GM18511 (cell line): ENCODE results near the gene PIGQ.

Source experiments
- ATAC-seq: cut with Tn5 transposase; IDR thresholded peaks from one replicate; pipeline ENCODE4 v1.9.1; 2021; ENCODE audit warnings: mild to moderate bottlenecking, moderate library complexity; ENCODE audit not compliant: unreplicated experiment

Gene PIGQ

GRCh38 chr16:554640-555365 is 15.0 kb upstream of the PIGQ start:
- ATAC-seq, result no peak

- no peak for ATAC-seq
These were observed 14.0 kb upstream of the PIGQ start for GRCh38 chr16:555528-556473.

GRCh38 chr16:556474-557173 is 13.1 kb upstream of the PIGQ start:
- no peak for ATAC-seq

GRCh38 chr16:557463-558297 is 12.1 kb upstream of the PIGQ start:
- no peak for ATAC-seq

DNA sequence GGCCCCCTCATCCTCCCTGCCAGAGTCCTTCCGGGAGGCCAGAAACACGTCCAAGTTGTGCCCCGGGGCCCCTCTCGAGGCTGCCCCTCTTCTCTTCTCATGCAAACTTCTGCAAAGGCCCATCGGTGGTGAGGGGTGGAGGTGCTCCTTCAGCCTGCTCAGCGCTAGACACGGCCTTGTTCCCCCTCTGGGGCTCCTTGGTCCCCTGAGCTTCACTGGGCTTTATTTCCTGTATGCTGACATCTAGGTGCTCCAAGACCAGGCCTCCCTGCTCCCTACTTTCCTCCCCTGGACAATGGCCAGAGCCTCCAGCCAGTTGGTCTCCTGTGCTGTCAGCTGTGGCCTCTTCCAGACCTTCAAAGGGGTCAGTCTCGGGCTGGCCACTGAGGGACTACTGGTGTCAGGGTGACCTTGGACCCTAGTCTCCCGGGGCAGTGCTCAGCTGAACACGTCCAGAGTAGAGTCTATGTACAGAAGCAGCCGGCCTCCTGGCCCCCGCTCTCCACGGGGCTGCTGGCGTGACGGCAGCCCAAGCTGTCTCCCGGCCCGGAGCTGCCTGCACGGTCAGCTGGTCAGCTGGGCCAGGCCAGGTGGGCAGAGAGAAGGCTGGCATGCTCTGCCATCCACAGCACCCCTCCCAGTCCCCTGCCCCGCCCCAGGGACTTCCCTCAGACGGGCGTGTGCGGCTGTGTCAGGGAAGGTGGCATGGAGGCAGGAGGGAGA is 11.3 kb upstream of the PIGQ start:
- no peak for ATAC-seq

DNA sequence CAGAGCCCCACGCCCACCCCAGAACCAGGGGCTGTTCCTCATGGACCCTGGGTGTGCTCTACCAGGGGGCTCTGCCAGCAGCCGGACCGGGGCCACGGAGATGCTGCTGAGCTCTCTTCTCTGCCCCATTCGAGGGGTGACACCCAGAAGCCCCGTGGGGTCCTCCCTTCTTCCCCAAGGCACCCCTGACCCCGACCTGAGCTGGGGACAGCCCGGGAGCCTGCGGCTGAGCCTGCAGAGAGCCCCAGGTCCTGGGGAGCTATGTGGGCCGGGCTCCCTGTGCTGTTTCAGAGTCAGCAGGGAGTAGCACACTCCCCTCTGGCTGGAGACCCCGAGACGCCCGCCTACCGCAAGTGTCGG is 10.8 kb upstream of the PIGQ start:
- ATAC-seq, result no peak

DNA sequence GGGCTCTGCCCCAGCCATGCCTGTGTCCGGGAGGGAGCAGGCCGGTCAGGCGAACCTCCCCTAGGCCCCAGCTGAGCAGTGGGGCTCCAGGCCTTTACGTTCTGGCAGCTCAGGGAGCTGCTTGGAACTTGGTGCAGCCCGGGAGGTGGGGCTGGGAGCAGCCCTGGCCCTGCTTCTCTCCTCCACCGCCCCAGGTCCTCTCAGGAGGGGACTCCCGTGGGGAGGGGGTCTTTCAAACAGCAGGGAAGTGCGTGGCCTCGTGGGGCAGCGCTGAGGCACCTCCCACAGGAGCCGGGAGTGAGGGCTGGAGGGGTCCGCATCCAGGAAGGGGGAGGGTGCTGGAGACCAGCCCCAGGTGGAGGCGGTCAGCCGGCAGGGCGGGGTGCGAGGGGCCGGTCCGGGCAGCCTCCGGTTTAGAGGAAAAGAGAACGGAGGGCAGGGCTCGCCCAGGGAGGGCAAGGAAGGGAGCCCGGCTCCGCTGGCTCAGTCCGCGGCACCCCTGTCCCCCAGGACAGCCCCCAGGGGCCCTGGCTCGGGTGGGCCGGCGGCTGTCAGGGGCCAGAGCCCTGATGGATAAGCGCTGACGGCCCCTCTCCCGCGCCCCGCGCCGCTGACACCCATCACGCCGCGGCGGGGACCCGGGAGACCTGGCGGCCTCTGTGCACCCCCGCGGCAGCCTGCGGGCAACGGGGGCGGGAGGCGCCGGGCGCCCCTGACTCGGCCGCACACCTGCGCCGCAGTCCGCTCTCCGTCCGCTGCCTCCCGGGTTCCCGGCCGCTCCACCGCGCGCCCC is 10.2 kb upstream of the PIGQ start:
- no peak for ATAC-seq

- no peak for ATAC-seq
These were observed 9.5 kb upstream of the PIGQ start, which contains the start of gene PRR35 for GRCh38 chr16:560204-560700. Gene PRR35, plus strand, starts transcription at chr16:560394. Its CDS starts 2,901 bp downstream, at chr16:563295.

GRCh38 chr16:560701-561412 is 8.9 kb upstream of the PIGQ start:
- ATAC-seq, result no peak

DNA sequence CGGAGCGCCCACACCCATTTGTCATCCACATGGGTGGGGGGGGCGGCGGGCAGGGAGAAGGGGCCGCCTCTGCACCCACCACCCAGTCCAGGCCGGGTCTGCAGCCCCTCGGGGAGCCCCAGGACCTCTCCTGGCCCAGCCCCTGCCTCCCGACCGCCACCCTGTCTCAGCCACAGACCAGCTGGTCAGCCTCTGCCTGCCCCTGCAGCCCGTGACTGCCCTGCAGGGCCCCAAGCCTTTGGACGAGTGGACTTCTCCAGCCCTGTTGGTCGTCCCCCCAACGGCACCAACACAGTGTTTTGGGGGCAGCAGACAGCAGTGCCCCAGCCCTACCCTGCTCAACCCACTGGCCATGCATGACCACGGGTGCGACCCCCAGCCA is 8.4 kb upstream of the PIGQ start:
- no peak for ATAC-seq

DNA sequence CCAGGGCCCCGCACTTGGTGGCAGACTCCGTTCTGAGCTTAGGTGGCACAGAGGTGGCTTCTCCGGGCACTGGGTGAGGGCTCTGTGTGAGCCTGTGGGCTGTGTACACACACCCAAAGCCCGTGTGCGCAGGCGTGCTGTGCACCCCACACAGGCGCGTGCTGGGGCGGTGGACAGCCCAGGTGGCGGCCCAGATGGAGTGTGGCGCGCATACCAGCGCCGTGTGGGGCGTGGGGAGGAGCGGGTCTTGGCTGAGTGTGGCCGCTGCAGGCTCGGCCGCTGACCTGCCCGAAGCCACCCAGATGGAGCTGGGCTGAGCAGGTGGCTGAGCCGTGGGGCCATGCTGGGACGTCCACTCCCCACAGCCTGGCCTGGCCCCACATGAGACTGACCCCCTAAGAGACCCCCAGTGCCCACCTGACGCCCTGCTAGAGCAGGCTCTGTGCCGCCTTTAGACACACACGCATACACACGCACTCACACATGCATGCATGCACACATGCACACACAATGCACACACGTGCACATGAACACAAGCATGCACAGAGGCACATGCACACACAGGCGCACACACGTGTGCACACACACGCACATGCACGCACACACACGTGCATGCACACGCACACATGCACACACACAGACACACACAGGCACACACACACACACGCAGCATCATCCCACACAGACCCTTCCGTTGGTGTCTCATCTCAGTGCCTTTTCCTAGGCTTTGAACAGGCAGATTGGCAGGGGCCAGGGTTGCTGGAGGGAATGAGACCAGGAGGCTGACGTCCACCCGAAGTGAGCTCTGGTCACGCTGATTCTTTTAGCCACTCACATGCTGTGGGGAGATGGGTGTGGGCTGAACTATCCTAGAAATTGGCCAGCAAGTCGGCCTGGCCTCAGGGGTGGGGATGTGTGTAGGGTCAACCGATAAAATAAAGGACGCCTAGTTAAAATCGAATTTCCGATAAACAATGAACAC is 7.5 kb upstream of the PIGQ start:
- ATAC-seq, result no peak

DNA sequence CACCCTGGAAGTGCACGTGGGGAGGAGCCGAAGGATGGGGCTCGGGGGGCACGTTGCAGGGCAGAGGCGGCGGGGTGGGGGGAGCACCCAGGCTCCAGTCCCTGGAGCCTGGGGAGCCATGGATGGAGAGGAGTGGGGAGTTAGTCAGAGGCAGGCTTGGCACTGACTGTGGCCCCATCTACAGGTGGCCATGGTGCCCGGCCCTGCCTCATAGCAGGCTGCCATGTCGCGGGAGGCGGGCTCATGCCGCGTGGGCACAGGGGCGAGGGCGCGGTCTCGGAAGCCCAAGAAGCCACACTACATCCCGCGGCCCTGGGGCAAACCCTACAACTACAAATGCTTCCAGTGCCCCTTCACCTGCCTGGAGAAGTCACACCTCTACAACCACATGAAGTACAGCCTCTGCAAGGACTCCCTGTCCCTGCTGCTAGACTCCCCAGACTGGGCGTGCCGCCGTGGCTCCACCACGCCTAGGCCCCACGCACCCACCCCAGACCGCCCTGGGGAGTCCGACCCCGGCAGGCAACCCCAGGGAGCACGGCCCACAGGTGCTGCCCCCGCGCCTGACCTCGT is 6.6 kb upstream of the PIGQ start:
- ATAC-seq, result no peak

GRCh38 chr16:564690-565418 is 4.9 kb upstream of the PIGQ start:
- ATAC-seq, result no peak

DNA sequence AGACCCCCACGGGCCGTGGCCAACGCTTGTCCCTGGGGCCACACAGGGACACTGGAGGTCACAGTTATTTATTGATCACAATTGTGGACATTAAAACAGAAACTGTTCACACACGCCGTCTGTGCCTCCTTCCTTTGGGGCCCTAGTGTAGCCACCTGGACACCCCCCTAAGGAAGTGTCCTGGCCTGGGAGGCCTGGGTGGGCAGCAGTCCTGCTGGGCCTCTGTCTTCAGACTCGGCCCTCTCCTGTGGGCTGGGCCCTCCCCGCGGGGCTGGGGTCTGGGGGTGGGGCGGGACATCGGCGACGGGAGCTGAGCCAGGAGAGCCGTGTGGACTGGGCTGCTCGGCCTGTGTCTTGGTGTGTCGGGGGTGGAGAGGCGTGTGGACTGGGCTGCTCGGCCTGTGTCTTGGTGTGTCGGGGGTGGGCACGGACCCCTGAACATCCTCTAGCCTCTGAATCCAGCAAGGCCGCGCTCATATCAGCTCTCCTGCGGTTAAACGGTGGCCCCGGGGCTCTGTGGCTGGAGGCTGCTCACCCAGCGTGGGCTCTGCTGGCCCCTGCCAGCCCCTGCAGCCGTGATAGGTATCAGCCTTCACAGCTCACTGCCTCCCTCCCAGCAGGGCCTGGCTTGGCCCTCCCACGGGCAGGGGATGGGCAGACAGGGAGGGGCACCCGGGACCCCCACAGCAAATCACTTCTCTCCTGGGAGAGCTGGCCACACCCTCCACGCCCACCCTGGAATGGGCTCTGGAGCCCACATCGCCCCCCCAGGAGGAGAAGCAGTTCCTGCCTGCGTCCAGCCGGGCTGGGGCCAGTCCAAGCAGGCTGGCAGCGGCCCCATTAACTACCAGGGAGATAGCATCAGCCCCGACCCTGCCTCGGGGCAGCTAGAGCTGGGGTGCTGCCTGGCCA is 4.1 kb upstream of the PIGQ start:
- no peak for ATAC-seq
